Fibroblast of skin of back (primary cell): ENCODE measurements around the gene GPR82.
"Not testable (repeated sequence)": the region's sequence is repeated elsewhere in the genome, so short reads cannot be mapped to it uniquely, and the experiment has no call there.

Source experiments
- DNase-seq: peaks from one replicate; pipeline ENCODE4 v3.0.0-alpha.2; 2013

The GPR82 gene

DNA sequence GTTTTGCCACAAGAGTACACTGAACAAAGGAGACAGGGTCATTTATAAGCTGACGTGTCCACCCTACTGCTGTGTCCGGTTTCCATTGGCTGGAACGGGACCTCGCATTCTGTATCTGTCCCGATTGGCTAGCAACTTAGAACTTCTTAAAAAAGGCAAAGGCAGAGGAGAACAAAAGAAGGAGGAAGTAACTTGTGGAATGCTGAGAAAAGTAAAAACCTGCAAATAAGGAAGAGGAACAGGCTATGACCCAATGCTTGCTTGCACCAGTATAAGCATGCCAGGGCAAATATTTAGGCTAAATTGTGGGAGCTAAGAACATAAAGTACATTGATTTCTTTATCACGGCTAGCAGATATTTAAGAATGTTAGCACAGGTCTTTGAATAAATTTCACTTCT is 4.4 kb upstream of the GPR82 start:
- DNase-seq: not testable (repeated sequence)

DNA sequence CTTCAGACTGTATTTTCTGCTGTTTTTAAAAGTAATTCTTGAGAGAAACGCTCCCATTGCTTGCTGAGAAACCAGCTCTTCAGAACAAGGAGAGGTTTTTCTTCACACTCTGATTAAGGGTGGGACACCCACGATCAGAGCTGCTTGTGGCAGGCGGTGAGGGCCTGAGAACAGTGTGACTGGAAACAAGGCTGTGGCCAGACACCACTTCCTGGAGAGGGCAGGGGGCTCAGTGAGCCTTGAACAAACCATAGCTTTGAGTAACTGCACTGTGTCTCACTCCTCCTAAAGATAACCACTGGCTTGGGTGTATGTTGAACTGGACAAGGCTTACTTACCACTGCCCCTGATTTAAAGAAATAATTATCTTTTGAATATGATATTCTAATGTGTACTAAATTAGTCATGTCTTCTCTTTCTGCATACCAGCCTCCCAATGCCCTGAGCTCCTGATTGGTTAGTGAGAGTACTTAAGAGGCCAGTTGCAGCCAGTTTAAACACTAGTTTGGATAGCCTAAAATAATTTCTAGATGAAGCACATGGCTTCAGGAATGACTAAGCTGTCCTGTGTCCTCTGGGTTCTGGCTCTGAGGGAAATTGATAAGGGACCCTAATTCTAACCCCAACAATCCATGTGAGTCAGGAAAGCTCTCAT is 3.7 kb upstream of the GPR82 start:
- peak; percentile 32 for DNase-seq

DNA sequence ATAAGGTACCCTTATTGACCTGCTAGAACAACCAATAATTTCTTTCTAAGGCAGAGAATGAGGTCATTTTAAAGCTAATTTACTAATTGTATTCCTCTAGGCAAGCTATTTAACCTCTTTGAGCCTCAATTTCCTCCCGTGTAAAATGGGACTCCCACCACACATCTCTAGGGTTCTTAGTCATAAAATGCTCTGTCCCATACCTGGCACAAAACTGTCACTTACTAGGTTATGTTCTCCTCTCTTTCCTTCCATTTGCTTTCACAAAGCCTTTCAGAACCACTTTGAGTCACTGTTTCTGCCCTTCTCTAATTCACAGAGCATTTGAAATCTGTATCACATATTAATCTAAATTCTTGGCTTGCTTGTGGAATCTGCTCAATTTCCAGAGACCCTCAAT is 2.4 kb upstream of the GPR82 start:
- DNase-seq: no peak

DNA sequence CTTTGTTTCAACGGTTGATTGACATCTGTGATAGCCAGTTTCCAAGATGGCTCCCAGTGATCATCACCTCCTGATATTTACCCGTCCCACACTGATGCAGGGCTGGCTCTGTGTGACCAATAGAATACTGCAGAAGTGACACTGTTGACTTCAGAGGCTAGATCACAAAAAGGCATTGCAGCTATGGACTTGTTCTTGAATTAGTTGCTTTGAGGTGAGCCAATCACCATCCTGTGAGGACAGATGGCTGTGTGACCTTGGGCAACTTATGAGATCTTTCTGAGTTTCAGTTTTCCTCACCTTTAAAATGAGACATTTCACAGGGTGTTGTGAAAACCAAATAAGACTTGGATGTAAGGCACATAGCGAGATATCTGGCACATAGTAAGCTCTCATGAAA is 1.8 kb upstream of the GPR82 start:
- no peak for DNase-seq

DNA sequence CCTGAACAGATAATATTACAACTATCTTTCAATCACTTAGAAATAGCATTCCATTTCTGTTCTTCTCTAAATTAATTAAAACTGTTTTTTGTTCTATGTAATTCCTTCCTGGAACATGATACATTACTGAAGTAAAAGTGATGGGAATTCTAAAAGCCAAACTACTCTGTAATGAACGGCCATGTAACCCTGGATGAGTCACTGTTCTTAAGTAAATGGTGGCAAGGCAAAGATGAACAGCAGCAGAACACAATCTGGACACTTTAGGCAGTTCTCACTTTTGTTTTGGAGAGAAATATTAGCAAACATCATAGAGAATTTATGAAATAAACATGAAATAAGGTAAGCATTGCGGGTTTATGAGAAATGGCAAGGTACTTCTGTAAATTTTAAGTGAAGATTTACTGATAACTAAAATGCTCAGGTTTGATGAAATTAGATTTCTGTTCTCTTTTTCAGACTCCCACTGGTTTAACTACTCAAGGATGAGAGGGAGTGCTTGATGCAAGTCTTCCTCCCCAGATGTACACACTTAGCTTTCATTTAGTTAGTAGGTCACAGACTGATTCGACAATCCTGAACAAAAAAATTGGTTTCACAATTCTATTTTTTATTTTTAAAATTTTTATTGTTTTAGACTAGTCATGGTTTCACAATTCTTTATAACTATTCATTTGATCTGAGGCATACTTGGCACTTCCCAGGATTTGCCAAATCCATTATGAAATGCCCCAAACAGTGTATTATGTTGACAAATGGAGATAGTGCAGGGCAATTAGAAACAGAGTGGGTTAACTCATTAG is 964 bp upstream of the GPR82 start:
- no peak for DNase-seq

DNA sequence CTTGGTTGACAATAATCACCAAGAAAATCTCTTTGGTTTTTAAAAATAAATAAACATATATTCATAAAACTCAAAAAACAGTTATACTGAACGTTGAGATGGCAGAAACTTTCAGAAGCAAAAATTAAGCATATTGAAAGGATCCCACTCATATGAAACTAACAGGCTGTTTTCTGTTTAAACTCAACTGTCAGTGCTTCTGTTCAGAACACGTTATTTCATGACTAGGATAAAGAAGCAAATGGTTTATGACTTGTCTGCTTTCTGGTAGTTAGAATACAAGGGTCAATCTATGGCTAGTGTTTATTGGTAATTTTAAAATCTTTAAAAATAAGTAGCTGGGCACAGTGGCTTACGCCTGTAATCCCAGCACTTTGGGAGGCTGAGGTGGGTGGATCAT is 4.1 kb downstream of the GPR82 start:
- DNase-seq: no peak

DNA sequence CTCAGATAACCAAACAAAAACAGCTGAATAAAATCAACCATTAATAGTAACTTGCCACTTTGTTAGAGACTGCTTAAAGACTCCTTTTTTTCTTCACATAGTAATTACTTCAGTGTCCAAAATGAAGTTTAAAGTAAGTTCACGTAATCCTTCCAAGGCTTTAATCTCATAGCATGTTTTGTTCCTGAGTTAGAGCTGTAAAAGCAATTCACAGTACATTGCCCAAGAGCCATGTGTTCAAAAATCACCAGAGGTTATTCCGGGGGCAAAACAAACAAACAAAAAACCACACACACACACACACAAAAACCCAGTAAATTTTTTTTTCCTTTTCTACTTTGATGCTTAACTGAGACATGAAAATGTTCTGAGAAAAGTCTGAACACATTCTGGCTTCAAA is 6.1 kb downstream of the GPR82 start:
- DNase-seq: no peak

DNA sequence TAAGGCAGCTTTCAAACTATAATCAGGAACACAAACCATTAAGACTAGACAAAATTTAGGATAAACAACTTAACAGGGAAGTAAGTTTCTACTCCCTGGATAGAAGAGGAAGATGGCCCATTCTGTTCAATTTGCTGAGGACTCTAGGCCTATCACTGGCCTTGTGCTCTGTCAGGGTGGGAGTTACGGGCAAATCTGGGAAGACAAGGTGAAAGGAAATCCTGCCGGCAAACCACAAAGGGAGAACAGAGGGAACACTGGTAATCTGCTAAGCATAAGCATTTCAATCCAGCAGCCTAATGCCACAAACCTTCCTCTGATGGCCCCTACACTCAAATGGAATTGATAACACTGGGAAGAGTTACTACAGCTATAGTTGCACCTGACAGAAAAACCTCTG is 8.3 kb downstream of the GPR82 start:
- no peak for DNase-seq

DNA sequence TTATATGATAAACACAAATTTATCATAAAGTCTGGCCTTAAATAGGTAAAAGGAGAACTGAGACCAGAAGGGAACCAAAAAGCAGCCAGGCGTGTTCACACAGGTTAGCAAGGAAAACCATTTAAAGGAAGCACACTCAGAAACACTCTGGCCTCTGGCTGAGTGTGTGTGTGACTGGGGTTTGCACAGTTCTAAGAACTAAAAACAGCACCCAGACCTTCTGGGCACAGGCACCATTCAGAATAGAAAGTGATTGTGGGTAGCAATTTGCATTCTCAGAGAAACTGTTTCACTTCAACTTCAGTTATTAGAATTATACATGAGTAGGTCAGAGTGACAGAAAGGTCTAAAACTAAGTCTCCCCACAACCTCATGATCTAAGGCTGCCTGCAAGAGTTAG is 10.0 kb downstream of the GPR82 start:
- no peak for DNase-seq

DNA sequence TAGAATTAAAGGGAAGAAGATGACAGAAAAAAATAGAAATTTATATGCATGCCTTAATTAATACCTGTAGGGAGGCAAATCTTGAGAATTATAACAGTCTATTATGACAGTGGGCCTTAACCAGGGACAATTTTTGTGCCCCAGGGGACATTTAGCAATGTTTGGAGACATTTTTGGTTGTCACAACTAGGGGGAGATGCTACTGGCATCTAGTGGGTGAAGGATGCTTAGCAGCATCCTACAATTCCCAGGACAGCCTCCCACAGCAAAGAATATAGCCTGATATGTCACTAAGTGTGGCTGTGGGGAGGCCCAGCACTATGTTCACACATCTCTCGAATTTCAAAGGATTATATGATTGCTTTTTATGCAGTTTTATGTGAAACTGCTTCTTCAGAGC is 10.5 kb downstream of the GPR82 start:
- DNase-seq: peak; percentile 43

DNA sequence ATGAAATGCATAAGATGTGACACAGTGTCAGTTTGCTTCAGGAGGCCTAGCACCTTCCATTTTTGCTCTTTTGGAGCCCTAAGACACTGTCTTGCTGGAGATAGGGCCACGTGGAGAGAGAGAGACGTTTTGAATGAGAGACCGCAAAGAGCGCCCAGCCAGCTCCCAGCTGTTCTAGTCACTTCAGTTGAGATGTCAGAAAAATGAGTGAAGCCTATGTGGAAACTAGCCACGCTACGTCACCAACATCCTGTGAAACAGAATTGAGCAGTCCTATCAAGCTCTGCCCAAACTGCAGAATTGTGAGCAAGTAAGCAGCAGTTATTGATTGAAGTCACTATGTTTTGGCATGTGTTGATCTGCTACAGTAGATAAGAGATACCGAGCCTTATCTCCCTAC is 13.1 kb downstream of the GPR82 start:
- no peak for DNase-seq

DNA sequence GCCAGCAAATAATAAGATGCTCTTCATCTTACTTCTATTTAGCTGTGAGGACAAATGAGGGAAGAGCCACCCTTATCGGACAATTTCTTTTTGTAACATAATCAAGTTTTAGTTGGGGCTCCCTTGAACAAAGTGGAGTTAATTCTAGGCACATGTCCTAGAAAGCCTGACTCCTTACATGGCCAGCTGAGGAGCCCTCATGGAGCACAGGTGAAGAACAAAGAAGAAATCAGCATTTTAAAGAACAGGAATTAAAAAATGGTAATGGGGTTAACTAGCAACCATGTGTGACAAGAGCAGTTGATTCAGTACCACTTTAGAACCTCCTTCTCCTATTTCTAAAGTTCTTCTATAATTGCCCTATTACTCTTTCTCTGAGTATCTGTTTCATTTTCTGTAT is 15.9 kb downstream of the GPR82 start:
- no peak for DNase-seq

DNA sequence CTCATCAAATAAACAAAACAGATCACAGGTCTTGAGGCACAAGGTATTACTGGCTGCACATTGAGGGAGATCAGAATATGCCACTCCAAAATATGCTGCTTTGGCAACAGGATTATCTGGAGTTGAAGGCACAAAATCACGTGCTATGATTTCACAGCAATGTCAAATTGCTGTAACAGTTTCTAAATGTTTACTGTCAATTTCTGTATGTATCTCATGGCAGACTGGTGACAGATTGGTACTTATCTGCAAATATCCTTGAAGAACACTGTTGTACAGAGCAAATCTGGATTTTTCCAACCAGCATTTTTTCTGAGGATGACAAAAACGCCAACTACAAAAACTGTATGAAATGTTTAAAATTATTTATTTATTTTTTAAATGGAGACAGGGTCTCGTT is 26.7 kb downstream of the GPR82 start:
- DNase-seq: no peak

DNA sequence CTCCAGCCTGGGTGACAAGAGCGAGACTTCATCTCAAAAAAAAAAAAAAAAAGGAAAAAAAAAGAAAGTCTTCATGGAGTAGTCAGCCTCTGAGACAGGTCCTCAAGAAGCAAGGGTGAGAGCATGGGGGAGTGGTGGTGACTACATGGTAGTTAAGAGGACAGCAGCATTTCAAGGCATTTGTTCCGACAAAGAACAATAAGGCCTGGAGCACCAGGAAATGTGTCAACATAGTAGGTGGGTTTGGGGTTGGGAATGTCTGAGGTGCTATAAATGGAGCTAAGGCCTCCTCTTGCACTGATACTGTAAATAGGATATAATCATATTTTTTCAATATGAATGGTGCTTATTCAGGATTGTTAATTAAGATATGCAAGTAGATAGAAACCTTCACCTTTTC is 34.4 kb downstream of the GPR82 start:
- no peak for DNase-seq

DNA sequence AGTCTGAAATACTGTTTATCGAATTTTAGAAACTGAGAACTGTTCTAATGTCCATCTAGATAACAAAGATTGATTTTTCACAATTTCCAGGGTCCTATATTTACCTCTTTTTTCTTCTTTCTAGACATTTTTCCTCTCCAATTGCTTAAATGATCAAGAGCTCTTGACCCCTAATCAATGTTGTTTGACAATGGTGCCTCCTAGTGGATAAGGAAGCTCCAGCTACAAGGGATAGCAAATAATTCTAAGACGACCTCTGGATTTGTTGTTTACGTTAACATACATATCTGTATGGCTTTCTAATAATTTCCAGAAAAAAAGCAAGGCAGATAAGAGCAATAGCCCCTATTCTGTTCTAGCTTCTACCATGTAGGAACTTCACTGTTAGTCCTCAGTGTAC is 35.8 kb downstream of the GPR82 start:
- peak; percentile 20 for DNase-seq

DNA sequence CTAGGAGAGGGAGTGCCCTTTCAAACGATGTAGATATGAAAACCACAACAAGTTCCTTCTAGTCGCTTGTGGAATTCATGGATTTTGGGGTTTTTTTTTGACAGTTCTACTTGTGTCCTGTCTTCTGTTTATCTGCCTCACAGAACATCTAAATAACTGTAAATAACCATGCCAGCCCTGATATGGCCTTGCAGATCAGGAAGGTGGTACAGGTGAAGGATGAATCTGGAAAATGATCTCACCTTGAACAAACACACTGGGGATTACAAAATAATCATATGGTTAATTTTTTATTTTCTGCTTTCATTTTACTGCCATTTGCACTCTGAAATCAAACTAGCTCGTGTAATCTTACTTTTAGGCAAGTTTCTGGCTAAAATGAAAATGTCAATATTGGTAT is 37.2 kb downstream of the GPR82 start:
- no peak for DNase-seq

DNA sequence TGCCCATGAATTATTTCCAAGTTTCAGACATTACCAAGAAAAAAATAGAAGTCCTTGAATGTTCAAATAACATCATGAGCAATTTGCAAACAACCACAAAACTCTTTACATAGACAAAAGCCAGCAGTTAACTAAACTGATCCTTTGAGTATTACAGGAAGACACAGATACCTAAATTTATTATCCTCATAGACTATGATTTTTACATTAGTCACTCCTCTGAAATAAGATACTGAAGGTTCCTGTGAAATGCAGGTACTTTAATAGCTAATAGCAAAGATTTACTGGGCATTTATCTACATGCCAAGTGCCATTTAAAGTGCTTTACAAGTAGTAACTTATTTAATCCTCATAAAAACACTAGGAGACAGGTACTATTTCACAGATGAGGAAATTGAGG is 37.7 kb downstream of the GPR82 start:
- DNase-seq: no peak

DNA sequence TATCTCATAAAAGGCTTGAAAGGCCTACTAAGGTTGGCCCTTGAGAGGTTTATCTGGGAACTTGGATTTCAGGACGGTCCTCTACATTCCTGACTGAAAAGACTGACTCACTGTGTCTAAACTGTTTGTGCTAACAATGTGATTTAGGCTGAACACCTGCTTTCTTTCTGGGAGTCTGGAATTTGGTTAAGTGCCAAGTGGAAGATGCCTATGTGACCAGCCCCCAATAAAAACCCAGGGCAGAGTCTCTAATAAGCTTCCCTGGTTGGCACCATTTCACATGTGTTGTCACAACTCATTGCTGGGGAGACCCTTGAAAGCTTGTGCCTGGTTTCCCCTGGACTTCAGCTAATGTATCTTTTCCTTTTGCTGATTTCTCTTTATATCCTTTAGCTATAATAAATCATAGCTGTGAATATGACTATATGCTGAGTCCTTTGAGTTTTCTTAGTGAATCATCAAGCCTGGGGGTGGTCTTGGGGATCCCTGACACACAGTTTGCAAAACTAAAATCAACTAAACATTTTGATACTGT is 55.1 kb downstream of the GPR82 start:
- DNase-seq: peak; percentile 82
